Stimulated activated naive CD8-positive, alpha-beta T cell treated with anti-CD3 and anti-CD28 coated beads, Interleukin-15, amount 100 ng/mL, for 72 hours (primary cell): ENCODE data around the gene CSMD2.

Experiments used
- ATAC-seq: fragments of 150-1000 bp; cut with Tn5 transposase; 2 replicates; pipeline ENCODE4 v1.10.0; 2021; ENCODE audit warnings: mild to moderate bottlenecking, moderate library complexity
- DNase-seq, 2 donors: peaks; one replicate each; pipeline ENCODE4 v3.0.0; 2021 to 2022
- H3K27ac Mint-ChIP-seq, 2 donors: one replicate each; pipeline ENCODE4 v1.8.0; 2022; ENCODE audit warnings: mild to moderate bottlenecking in 2 of 2, mixed read lengths in 2 of 2, moderate library complexity in 2 of 2
- H3K27me3 Mint-ChIP-seq: one replicate; pipeline ENCODE4 v1.8.0; 2022; ENCODE audit warnings: mixed read lengths
- H3K4me1 Mint-ChIP-seq: one replicate; pipeline ENCODE4 v1.8.0; 2022; ENCODE audit warnings: mild to moderate bottlenecking, mixed read lengths
- H3K4me3 Mint-ChIP-seq, 2 donors: one replicate each; pipeline ENCODE4 v1.8.0; 2022; ENCODE audit warnings: mild to moderate bottlenecking in 2 of 2, mixed read lengths in 2 of 2, moderate library complexity in 1 of 2
- H3K9me3 Mint-ChIP-seq, 2 donors: one replicate each; pipeline ENCODE4 v1.8.0; 2022; ENCODE audit warnings: mixed read lengths in 2 of 2

CSMD2 gene

GRCh38 chr1:33821291-33821690 is 343.7 kb downstream of the CSMD2 start:
- Mint-ChIP-seq H3K9me3 (no peaks in the 10 kb centered on the region), H3K4me1 (no peaks in the 10 kb centered on the region), H3K27me3 (peaks cover 25% of the 10 kb centered on the region), H3K4me3 (no peak overlapping the region), H3K27ac (no peak overlapping the region)
- ATAC-seq (no peak), DNase-seq (no peak)

- no peak overlapping the region for H3K4me3 Mint-ChIP-seq
- ATAC-seq: no peak
- H3K4me1 Mint-ChIP-seq: no peaks in the 10 kb centered on the region
- DNase-seq: no peak
- H3K27ac Mint-ChIP-seq: no peak overlapping the region
- peaks cover 25% of the 10 kb centered on the region for H3K27me3 Mint-ChIP-seq
- H3K9me3 Mint-ChIP-seq: no peaks in the 10 kb centered on the region
Measured at GRCh38 chr1:33820804-33821203, 344.2 kb downstream of the CSMD2 start.

GRCh38 chr1:33819913-33820311 is 345.1 kb downstream of the CSMD2 start:
- Mint-ChIP-seq H3K4me3 (no peak overlapping the region), H3K9me3 (no peaks in the 10 kb centered on the region), H3K27me3 (peaks cover 24% of the 10 kb centered on the region), H3K27ac (no peak overlapping the region), H3K4me1 (no peaks in the 10 kb centered on the region)
- DNase-seq (no peak), ATAC-seq (no peak)

GRCh38 chr1:33819290-33819912 is 345.6 kb downstream of the CSMD2 start:
- no peaks in the 10 kb centered on the region for H3K4me1 Mint-ChIP-seq
- H3K9me3 Mint-ChIP-seq: no peaks in the 10 kb centered on the region
- DNase-seq (no peak), ATAC-seq (no peak)
- H3K27me3 Mint-ChIP-seq: peaks cover 28% of the 10 kb centered on the region
- no peak overlapping the region for H3K27ac Mint-ChIP-seq
- no peak overlapping the region for H3K4me3 Mint-ChIP-seq

GRCh38 chr1:33818071-33818470 is 347.0 kb downstream of the CSMD2 start:
- Mint-ChIP-seq H3K4me1 (no peaks in the 10 kb centered on the region), H3K9me3 (no peaks in the 10 kb centered on the region), H3K4me3 (no peak overlapping the region), H3K27me3 (peaks cover 32% of the 10 kb centered on the region), H3K27ac (no peak overlapping the region)
- no peak for ATAC-seq
- no peak for DNase-seq

GRCh38 chr1:33815061-33815460 is 350.0 kb downstream of the CSMD2 start:
- no peak for DNase-seq
- H3K4me3 Mint-ChIP-seq: no peak overlapping the region
- no peak for ATAC-seq
- peaks cover 22% of the 10 kb centered on the region for H3K27me3 Mint-ChIP-seq
- H3K4me1 Mint-ChIP-seq: no peaks in the 10 kb centered on the region
- H3K9me3 Mint-ChIP-seq: no peaks in the 10 kb centered on the region
- no peak overlapping the region for H3K27ac Mint-ChIP-seq

GRCh38 chr1:33814166-33814565 is 350.9 kb downstream of the CSMD2 start:
- no peaks in the 10 kb centered on the region for H3K9me3 Mint-ChIP-seq
- H3K4me1 Mint-ChIP-seq: no peaks in the 10 kb centered on the region
- no peak overlapping the region for H3K27ac Mint-ChIP-seq
- H3K4me3 Mint-ChIP-seq: no peak overlapping the region
- DNase-seq: no peak
- ATAC-seq: no peak
- peaks cover 19% of the 10 kb centered on the region for H3K27me3 Mint-ChIP-seq

- DNase-seq: no peak
- Mint-ChIP-seq H3K27ac (no peak overlapping the region), H3K27me3 (peaks cover 19% of the 10 kb centered on the region), H3K9me3 (peaks cover 9% of the 10 kb centered on the region in 2 donors), H3K4me1 (no peaks in the 10 kb centered on the region), H3K4me3 (no peak overlapping the region)
- no peak for ATAC-seq
Measured at GRCh38 chr1:33810571-33810970, 354.5 kb downstream of the CSMD2 start.

- no peaks in the 10 kb centered on the region for H3K4me1 Mint-ChIP-seq
- DNase-seq: no peak
- no peak for ATAC-seq
- peaks cover 9% of the 10 kb centered on the region in 2 donors for H3K9me3 Mint-ChIP-seq
- H3K27me3 Mint-ChIP-seq: peaks cover 7% of the 10 kb centered on the region
- no peak overlapping the region for H3K27ac Mint-ChIP-seq
- H3K4me3 Mint-ChIP-seq: no peak overlapping the region
Measured at GRCh38 chr1:33805988-33806387, 359.0 kb downstream of the CSMD2 start.

- H3K4me1 Mint-ChIP-seq: no peaks in the 10 kb centered on the region
- ATAC-seq: no peak
- DNase-seq: no peak
- H3K4me3 Mint-ChIP-seq: no peak overlapping the region
- H3K27me3 Mint-ChIP-seq: peaks cover 7% of the 10 kb centered on the region
- H3K9me3 Mint-ChIP-seq: peaks cover 8 to 12% of the 10 kb centered on the region in 2 donors
- H3K27ac Mint-ChIP-seq: no peak overlapping the region
Measured at GRCh38 chr1:33802268-33802667, 362.8 kb downstream of the CSMD2 start.

GRCh38 chr1:33797849-33798248 is 367.2 kb downstream of the CSMD2 start:
- Mint-ChIP-seq H3K27ac (no peak overlapping the region), H3K9me3 (peaks cover 12 to 36% of the 10 kb centered on the region in 2 donors), H3K27me3 (peaks cover 12% of the 10 kb centered on the region), H3K4me1 (no peaks in the 10 kb centered on the region), H3K4me3 (no peak overlapping the region)
- ATAC-seq (no peak), DNase-seq (no peak)

GRCh38 chr1:33792651-33793050 is 372.4 kb downstream of the CSMD2 start:
- Mint-ChIP-seq H3K27ac (no peak overlapping the region), H3K4me1 (no peaks in the 10 kb centered on the region), H3K9me3 (peaks cover 6 to 26% of the 10 kb centered on the region in 2 donors), H3K27me3 (peaks cover 17% of the 10 kb centered on the region), H3K4me3 (no peak overlapping the region)
- ATAC-seq (no peak), DNase-seq (no peak)

GRCh38 chr1:33792216-33792615 is 372.8 kb downstream of the CSMD2 start:
- Mint-ChIP-seq H3K27ac (no peak overlapping the region), H3K9me3 (peaks cover 4 to 24% of the 10 kb centered on the region in 2 donors), H3K4me3 (no peak overlapping the region), H3K27me3 (peaks cover 18% of the 10 kb centered on the region), H3K4me1 (no peaks in the 10 kb centered on the region)
- DNase-seq (no peak), ATAC-seq (no peak)

GRCh38 chr1:33791251-33791650 is 373.8 kb downstream of the CSMD2 start:
- Mint-ChIP-seq H3K27me3 (peaks cover 18% of the 10 kb centered on the region), H3K4me3 (no peak overlapping the region), H3K9me3 (peaks cover 0 to 18% of the 10 kb centered on the region in 2 donors), H3K4me1 (no peaks in the 10 kb centered on the region), H3K27ac (peak overlapping the region in 1 of 2 donors; percentile 43)
- ATAC-seq: peak; percentile 54
- DNase-seq: no peak

- no peak for ATAC-seq
- Mint-ChIP-seq H3K27me3 (peaks cover 25% of the 10 kb centered on the region), H3K27ac (no peak overlapping the region), H3K4me3 (no peak overlapping the region), H3K4me1 (no peaks in the 10 kb centered on the region), H3K9me3 (peaks cover 0 to 18% of the 10 kb centered on the region in 2 donors)
- DNase-seq: no peak
Measured at GRCh38 chr1:33790577-33790976, 374.5 kb downstream of the CSMD2 start.

- no peak overlapping the region for H3K27ac Mint-ChIP-seq
- no peak overlapping the region for H3K4me3 Mint-ChIP-seq
- ATAC-seq (no peak), DNase-seq (no peak)
- H3K27me3 Mint-ChIP-seq: peaks cover 26% of the 10 kb centered on the region
- no peaks in the 10 kb centered on the region for H3K4me1 Mint-ChIP-seq
- no peaks in the 10 kb centered on the region for H3K9me3 Mint-ChIP-seq
Measured at GRCh38 chr1:33784876-33785275, 380.2 kb downstream of the CSMD2 start.

GRCh38 chr1:33782776-33783175 is 382.3 kb downstream of the CSMD2 start:
- no peak for DNase-seq
- Mint-ChIP-seq H3K27me3 (peaks cover 21% of the 10 kb centered on the region), H3K4me3 (no peak overlapping the region), H3K27ac (peak overlapping the region in 1 of 2 donors; percentile 24), H3K4me1 (no peaks in the 10 kb centered on the region), H3K9me3 (no peaks in the 10 kb centered on the region)
- ATAC-seq: no peak
